ENCODE results near the gene ELK1.

Gene ELK1

GRCh38 chrX:47645530-47645929, 4.8 kb downstream of the ELK1 start:
- Histone ChIP-seq H3K9me3 (ENCODE audit: control insufficient read depth, insufficient read depth, low read length) (no peaks in the 10 kb centered on the region), H3K36me3 (ENCODE audit: control insufficient read depth, insufficient read depth, low read length) (0 out of 2 replicates have a peak, but pooled peaks cover 3% of the 10 kb centered on the region), H3K27ac (ENCODE audit: low read length) (no peak overlapping the region), H3K4me3 (ENCODE audit: low read length) (no peak overlapping the region), H3K4me1 (ENCODE audit: control insufficient read depth, insufficient read depth, low read length) (no peaks in the 10 kb centered on the region), H3K27me3 (ENCODE audit: control insufficient read depth, insufficient read depth, low read length) (no peaks in the 10 kb centered on the region)
- no peak for DNase-seq (ENCODE audit: low read depth, low spot score)
- no CpG with 5 or more reads among the region's 10 CpGs for WGBS (ENCODE audit: insufficient coverage, insufficient read length)

DNA sequence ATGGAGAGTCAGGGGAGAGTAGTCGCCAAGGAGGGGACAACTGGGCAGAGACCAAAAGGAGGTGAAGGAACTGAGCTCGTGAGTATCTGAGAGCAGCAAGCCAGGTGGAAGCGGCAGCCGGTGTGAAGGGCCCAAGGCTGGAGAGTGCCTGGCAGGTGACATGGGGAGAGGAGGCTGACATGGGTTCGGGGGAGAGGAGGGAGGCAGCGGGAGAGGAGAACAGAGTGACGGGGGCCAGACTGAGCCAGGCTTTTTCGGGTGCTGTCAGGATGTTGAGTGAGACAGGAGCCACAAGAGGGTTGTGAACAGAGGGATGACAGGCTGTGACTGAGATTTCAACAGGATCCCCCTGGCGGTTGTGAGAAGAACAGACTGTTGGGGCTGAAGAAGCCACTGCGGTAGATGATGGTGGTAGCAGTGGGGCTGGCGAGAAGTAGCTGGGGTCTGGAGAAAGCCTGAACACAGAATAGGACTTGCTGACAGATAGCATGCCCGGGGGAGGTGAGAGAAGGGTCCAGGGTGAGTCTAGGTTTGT, 5.7 kb downstream of the ELK1 start:
- no peaks in the 10 kb centered on the region for H3K4me1 ChIP-seq (ENCODE audit: control insufficient read depth, insufficient read depth, low read length)
- H3K36me3 ChIP-seq (ENCODE audit: control insufficient read depth, insufficient read depth, low read length): 0 out of 2 replicates have a peak, but pooled peaks cover 3% of the 10 kb centered on the region
- no peaks in the 10 kb centered on the region for H3K9me3 ChIP-seq (ENCODE audit: control insufficient read depth, insufficient read depth, low read length)
- H3K27ac ChIP-seq (ENCODE audit: low read length): no peak overlapping the region
- WGBS (ENCODE audit: insufficient coverage, insufficient read length): no CpG with 5 or more reads among the region's 12 CpGs
- no peaks in the 10 kb centered on the region for H3K27me3 ChIP-seq (ENCODE audit: control insufficient read depth, insufficient read depth, low read length)
- no peak overlapping the region for H3K4me3 ChIP-seq (ENCODE audit: low read length)
- no peak for DNase-seq (ENCODE audit: low read depth, low spot score)

DNA sequence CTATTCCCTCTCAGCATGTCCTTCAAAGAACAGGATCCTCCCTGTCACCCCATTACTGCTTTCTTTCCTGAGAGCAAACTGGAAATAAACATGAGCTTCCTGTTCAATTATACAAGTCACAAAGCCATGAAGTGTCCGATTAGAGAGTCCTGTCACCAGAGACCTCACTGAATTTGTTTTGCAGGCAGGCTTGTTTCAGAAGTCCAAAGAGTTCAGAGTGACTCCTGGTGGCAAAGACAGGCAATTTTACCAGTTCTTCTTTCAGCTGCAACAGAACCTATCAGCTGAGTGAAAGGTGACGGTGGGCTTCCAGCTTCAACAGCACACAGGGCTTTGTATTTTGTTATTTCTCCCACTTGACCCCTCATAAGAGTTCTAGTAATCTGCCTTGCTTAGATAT, 6.4 kb downstream of the ELK1 start:
- Histone ChIP-seq H3K36me3 (ENCODE audit: control insufficient read depth, insufficient read depth, low read length) (0 out of 2 replicates have a peak, but pooled peaks cover 4% of the 10 kb centered on the region), H3K4me1 (ENCODE audit: control insufficient read depth, insufficient read depth, low read length) (no peaks in the 10 kb centered on the region), H3K9me3 (ENCODE audit: control insufficient read depth, insufficient read depth, low read length) (no peaks in the 10 kb centered on the region), H3K27me3 (ENCODE audit: control insufficient read depth, insufficient read depth, low read length) (no peaks in the 10 kb centered on the region), H3K27ac (ENCODE audit: low read length) (no peak overlapping the region), H3K4me3 (ENCODE audit: low read length) (no peak overlapping the region)
- DNase-seq (ENCODE audit: low read depth, low spot score): no peak
- WGBS (ENCODE audit: insufficient coverage, insufficient read length): no CpG with 5 or more reads among the region's 2 CpGs

DNA sequence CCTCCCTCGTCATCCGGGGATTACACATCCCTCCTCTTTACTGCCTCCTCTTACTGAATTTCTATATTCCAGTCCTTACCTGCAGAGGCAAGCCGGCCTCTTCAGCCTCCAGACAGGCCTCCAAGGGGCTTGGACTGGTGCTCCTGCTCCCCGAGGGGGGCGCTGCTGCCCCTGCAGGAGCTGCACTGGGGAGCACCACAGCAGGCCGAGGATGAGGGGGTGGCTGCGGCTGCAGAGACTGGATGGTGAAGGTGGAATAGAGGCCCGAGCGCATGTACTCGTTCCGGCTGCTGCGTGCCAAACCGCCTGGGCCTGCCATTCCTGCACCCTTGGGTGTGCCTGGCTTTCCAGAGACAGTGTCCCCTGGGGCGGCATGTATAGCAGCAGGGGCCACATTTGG, 11.5 kb downstream of the ELK1 start:
- H3K27me3 ChIP-seq (ENCODE audit: control insufficient read depth, insufficient read depth, low read length): no peaks in the 10 kb centered on the region
- DNase-seq (ENCODE audit: low read depth, low spot score): no peak
- H3K4me3 ChIP-seq (ENCODE audit: low read length): no peak overlapping the region
- H3K36me3 ChIP-seq (ENCODE audit: control insufficient read depth, insufficient read depth, low read length): 0 out of 2 replicates have a peak, but pooled peaks cover 7% of the 10 kb centered on the region
- no CpG with 5 or more reads among the region's 14 CpGs for WGBS (ENCODE audit: insufficient coverage, insufficient read length)
- no peak overlapping the region for H3K27ac ChIP-seq (ENCODE audit: low read length)
- no peaks in the 10 kb centered on the region for H3K9me3 ChIP-seq (ENCODE audit: control insufficient read depth, insufficient read depth, low read length)
- no peaks in the 10 kb centered on the region for H3K4me1 ChIP-seq (ENCODE audit: control insufficient read depth, insufficient read depth, low read length)

GRCh38 chrX:47637546-47638195, 12.7 kb downstream of the ELK1 start:
- H3K27ac ChIP-seq (ENCODE audit: low read length): no peak overlapping the region
- 0 out of 2 replicates have a peak, but pooled peaks cover 7% of the 10 kb centered on the region for H3K36me3 ChIP-seq (ENCODE audit: control insufficient read depth, insufficient read depth, low read length)
- H3K27me3 ChIP-seq (ENCODE audit: control insufficient read depth, insufficient read depth, low read length): no peaks in the 10 kb centered on the region
- H3K4me1 ChIP-seq (ENCODE audit: control insufficient read depth, insufficient read depth, low read length): no peaks in the 10 kb centered on the region
- no CpG with 5 or more reads among the region's 31 CpGs for WGBS (ENCODE audit: insufficient coverage, insufficient read length)
- no peak overlapping the region for H3K4me3 ChIP-seq (ENCODE audit: low read length)
- DNase-seq (ENCODE audit: low read depth, low spot score): no peak
- H3K9me3 ChIP-seq (ENCODE audit: control insufficient read depth, insufficient read depth, low read length): no peaks in the 10 kb centered on the region

- Histone ChIP-seq H3K9me3 (ENCODE audit: control insufficient read depth, insufficient read depth, low read length) (no peaks in the 10 kb centered on the region), H3K4me3 (ENCODE audit: low read length) (no peak overlapping the region), H3K4me1 (ENCODE audit: control insufficient read depth, insufficient read depth, low read length) (no peaks in the 10 kb centered on the region), H3K27ac (ENCODE audit: low read length) (no peak overlapping the region), H3K36me3 (ENCODE audit: control insufficient read depth, insufficient read depth, low read length) (0 out of 2 replicates have a peak, but pooled peaks cover 5% of the 10 kb centered on the region), H3K27me3 (ENCODE audit: control insufficient read depth, insufficient read depth, low read length) (no peaks in the 10 kb centered on the region)
- DNase-seq (ENCODE audit: low read depth, low spot score): no peak
- WGBS (ENCODE audit: insufficient coverage, insufficient read length): 100% methylated on average over 4 of the region's 16 CpGs
These were observed 15.3 kb downstream of the ELK1 start for GRCh38 chrX:47634871-47635575.

- Histone ChIP-seq H3K27ac (ENCODE audit: low read length) (no peak overlapping the region), H3K4me3 (ENCODE audit: low read length) (no peak overlapping the region), H3K36me3 (ENCODE audit: control insufficient read depth, insufficient read depth, low read length) (0 out of 2 replicates have a peak, but pooled peaks cover 4% of the 10 kb centered on the region), H3K9me3 (ENCODE audit: control insufficient read depth, insufficient read depth, low read length) (no peaks in the 10 kb centered on the region), H3K4me1 (ENCODE audit: control insufficient read depth, insufficient read depth, low read length) (peaks cover 2% of the 10 kb centered on the region; the same call in 1 of the 2 replicates), H3K27me3 (ENCODE audit: control insufficient read depth, insufficient read depth, low read length) (no peaks in the 10 kb centered on the region)
- no CpG with 5 or more reads among the region's 14 CpGs for WGBS (ENCODE audit: insufficient coverage, insufficient read length)
- DNase-seq (ENCODE audit: low read depth, low spot score): no peak
These were observed 16.4 kb downstream of the ELK1 start for GRCh38 chrX:47633689-47634590.

- no peaks in the 10 kb centered on the region for H3K9me3 ChIP-seq (ENCODE audit: control insufficient read depth, insufficient read depth, low read length)
- no peaks in the 10 kb centered on the region for H3K27me3 ChIP-seq (ENCODE audit: control insufficient read depth, insufficient read depth, low read length)
These were observed 17.7 kb downstream of the ELK1 start for GRCh38 chrX:47632666-47633065.

DNA sequence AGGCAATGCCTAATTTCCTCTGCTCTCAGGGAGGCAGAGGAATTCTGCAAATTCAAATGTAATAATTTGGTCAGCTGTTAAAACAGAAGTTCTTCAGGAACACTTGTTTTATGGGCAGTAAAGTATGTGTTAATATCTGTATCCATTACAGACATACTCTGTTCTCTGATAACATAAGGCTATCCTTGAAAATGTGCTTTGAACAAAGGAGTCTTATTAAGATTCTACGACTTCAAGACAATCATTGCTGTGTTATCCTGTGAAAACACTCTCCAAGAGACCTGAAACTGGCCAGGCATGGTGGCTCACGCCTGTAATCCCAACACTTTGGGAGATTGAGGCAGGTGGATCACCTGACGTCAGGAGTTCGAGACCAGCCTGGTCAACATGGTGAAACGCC, 18.7 kb downstream of the ELK1 start:
- H3K27me3 ChIP-seq (ENCODE audit: control insufficient read depth, insufficient read depth, low read length): no peaks in the 10 kb centered on the region
- no peaks in the 10 kb centered on the region for H3K9me3 ChIP-seq (ENCODE audit: control insufficient read depth, insufficient read depth, low read length)
- DNase-seq (ENCODE audit: low read depth, low spot score): no peak
- no peak overlapping the region for H3K4me3 ChIP-seq (ENCODE audit: low read length)
- H3K27ac ChIP-seq (ENCODE audit: low read length): no peak overlapping the region
- WGBS (ENCODE audit: insufficient coverage, insufficient read length): no CpG with 5 or more reads among the region's 5 CpGs
- H3K4me1 ChIP-seq (ENCODE audit: control insufficient read depth, insufficient read depth, low read length): peaks cover 3% of the 10 kb centered on the region; the same call in 1 of the 2 replicates
- no peaks in the 10 kb centered on the region for H3K36me3 ChIP-seq (ENCODE audit: control insufficient read depth, insufficient read depth, low read length)

More at GRCh38 chrX:47632666-47633065, 17.7 kb downstream of the ELK1 start:
- H3K4me1 ChIP-seq (ENCODE audit: control insufficient read depth, insufficient read depth, low read length): peaks cover 3% of the 10 kb centered on the region; the same call in 1 of the 2 replicates
- H3K4me3 ChIP-seq (ENCODE audit: low read length): no peak overlapping the region
- H3K36me3 ChIP-seq (ENCODE audit: control insufficient read depth, insufficient read depth, low read length): no peaks in the 10 kb centered on the region
- DNase-seq (ENCODE audit: low read depth, low spot score): no peak
- no CpG with 5 or more reads among the region's 4 CpGs for WGBS (ENCODE audit: insufficient coverage, insufficient read length)
- no peak overlapping the region for H3K27ac ChIP-seq (ENCODE audit: low read length)
